NCI-H146 treated with DMSO at 0.1 percent for 48 hours (cell line): ENCODE data around the gene ABHD8.

Experiments
- DNase-seq: peaks from one replicate; lab custom pipeline; 2025; ENCODE audit not compliant: unreplicated experiment; lab: John Stamatoyannopoulos, UW

The ABHD8 gene, protein sequence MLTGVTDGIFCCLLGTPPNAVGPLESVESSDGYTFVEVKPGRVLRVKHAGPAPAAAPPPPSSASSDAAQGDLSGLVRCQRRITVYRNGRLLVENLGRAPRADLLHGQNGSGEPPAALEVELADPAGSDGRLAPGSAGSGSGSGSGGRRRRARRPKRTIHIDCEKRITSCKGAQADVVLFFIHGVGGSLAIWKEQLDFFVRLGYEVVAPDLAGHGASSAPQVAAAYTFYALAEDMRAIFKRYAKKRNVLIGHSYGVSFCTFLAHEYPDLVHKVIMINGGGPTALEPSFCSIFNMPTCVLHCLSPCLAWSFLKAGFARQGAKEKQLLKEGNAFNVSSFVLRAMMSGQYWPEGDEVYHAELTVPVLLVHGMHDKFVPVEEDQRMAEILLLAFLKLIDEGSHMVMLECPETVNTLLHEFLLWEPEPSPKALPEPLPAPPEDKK

DNA sequence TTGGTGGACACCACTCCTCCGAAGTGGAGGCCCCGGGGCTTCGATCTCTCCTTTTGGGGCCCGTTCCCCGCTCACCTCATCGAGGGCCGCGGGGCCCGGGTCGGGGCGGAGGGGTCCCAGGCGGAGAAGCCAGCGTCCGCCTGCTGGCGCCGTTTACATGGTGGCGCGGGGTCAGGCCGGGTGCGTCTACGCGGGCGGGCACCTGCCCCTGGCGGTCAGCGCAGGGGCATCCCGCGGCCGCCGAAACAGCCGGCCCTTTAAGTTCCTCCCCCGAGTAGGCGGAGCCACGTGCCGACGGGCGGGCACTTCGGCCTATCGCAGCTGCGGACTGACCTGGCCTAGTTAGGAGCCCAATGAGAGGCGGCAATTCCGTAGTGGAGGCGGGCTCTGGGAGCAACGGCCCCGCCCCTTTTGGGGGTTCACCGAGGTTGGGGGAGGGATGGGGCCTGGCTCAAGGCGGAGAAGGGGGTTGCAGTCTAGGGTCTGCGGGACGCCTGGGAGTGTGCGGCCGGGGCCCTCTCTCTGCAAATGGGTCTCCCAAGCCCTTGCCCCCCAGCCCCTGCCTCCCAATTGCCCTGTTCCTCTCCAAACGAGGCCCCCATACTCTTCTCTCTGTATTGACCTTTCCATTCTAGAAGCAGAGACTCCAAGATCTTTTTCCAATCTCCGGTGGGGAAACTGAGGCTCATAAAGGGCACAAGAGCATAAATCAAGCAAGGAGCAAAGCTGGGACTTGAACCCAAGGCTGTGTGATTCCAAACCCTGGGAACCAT, at the start of gene ABHD8:
ABHD8 (minus strand) TSS at position 259 of the 773 bp plus-strand sequence. CDS start 1,809 bp downstream, outside the sequence.
- DNase-seq = peak; percentile 92

DNA sequence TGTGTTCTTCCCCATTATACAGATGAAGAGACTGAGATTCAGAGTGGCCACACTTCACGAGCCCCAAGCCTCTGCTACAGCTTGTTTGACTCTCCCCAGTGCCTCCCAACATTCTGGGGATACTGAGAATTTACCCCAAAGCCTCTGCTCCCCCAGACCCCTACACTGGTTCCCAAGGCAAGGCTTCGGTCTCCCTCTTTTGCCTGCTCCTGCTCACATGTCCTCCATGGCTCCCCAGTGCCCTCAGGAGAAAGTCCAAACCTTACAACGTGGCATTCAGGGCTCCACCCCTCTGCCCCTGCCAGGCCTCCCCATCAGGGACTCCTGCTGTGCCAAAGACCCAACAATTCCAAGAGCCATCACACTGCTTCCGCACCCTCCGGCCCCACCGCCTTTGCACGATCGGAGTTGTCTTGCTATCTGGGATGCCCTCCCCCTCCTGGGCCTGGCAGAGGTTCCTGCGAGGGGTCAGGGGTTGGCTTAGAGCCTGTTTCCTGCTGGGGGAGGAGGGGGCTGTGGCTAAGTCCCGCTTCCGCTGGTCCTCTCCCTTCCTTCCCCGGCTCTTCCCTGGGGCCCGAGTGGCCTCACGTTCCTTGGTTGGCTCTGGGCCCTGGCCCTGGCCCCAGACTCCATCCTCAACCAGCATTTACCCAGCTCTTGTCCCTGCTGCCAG, 49.5 kb upstream of the ABHD8 start:
- no peak for DNase-seq

DNA sequence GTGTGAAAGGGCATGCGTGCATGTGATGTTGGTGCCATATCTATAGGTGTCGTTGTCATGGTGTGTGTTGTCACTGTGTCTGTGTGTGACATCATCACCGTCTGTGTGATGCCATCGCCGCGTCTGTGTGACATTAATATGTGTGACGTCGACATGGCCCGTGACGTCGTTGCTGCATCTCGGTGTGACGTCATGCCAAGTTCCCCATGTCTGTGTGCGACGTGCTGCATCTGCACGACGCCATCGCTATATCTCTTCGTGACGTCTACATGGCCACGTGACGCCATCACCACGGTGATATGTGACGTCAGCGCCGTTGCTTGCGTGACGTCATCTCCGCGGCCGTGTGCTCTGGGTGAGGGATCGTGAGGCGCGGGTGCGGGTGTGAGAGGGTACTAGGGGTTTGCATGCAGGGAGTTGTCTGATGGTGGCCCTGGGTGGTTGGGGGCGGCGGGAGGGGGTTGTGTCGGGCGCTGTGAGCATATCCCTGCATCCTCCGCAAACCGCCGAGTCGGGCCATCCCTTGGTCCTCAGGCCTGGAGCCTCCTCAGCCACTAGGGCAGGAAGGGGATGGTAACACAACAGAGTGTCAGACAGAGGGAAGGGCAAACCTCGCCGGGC, 48.7 kb upstream of the ABHD8 start:
- no peak for DNase-seq

DNA sequence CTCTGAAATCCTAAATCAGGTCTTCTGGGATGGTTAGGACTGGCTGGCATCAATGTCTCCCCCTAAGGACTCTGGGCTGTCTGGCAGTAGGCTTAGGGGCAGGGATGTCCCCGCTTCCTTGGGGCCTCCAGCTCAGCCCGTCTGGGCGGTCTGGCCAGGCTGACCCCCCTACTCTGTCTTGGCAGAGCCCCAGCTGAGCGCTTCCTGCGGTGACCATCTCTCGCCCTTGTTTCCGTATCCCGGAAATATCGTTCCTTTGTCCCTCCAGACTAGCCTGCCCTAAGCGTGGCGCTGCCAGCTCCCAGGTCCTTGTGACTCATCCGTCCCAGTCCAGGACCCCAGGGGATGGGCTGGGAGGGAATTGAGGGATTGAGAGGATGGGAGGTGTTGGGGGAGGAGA, 45.5 kb upstream of the ABHD8 start:
- DNase-seq = peak; percentile 34

DNA sequence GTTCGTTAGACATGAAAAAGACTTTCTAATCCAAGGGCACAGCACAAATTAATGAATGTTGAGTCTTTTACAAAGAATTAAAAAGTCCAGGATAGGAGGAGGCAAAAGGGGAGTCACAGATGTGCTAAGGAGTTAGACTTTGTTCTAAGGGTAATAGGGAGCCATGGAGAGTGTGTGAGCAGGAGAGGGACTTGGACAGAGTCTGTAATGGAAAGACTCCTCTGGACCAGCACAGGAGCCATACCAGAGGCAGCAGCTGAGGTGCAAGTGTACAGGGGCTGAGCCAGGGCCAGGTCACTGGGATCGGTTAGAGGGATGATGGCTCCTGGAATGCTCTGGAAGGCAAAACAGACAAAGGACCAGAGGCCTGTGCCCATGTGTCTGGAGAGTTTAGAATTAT, 44.7 kb upstream of the ABHD8 start:
- DNase-seq = no peak

DNA sequence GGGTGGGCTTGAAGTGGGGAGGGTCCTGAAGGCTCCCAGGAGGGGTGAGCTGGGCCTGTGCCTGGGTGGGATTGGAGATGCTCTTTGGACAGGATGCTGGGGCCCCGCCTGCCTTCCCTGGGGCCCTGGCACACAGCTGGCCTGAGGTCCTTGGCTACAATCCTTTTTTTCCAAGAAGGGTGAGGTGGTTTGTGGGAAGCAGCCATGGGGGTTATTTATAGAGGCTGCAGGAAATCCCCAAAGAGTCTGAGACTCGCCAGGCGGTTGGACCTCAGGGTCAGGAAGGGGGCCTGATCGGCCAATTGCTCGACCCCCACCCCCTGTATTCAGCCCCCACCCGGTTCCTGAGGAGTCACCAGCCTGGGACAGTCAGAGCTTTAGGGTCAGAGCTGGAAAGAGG, 44.1 kb upstream of the ABHD8 start:
- DNase-seq = no peak

DNA sequence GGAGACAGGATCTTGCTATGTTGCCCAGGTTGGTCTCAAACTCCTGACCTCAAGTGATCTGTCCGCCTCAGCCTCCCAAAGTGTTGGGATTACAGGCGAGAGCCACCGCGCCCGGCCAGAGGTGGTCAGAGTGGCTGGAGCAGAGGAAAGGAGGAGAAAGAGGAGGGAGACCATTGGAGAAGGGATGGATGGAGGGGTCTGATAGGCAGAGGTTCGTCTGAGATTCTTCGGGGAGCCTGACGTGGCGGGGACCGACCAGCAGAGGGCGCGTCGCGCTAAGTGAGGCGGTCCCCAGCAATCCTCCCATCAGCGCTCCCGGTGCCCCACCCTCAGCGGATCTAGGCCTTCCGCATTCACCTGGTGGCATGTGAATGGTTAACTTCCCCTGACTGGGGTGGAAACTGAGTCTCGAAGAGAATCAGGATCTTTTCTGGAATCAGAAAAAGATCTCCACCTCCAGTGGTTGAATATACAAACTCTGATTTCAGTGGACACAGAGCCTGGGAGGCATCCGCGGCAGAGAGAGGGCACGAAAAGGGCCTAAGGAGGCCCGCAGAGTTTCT, 43.0 kb upstream of the ABHD8 start:
- peak; percentile 50 for DNase-seq

DNA sequence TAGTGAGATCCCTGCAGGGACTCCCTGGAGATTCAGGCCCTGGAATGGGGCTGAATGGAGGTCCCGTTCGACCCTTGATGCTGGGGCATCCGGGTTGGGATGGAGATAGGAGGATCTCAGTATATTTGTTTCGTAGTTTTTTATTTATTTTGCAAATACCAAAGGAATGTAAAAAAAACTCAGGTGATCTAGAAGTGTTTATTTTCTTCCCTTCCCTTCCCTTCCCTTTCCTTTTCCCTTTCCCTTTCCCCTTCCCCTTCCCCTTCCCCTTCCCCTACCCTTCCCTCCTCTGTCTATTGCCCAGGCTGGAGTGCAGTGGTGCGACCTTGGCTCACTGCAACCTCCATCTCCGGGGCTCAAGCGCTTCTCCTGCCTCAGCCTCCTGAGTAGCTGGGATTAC, 38.6 kb upstream of the ABHD8 start:
- no peak for DNase-seq

DNA sequence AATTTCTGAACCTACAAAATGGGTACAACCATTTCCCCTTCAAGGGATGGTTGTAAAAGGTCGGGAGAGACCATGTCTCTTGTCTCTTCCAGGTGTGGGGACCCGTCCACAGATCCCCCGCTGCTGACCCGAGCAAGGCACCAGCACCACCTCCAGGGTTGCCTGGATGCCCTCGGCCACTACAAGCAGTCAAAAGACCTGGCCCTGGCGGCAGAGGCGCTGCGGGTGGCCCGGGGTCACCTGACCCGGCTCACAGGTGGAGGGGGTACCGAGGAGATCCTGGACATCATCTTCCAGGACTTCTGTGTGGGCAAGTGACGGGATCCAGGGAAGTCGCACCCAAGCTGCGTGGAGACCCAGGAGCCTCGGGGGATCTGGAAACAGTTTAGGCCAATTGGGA, 38.2 kb upstream of the ABHD8 start:
- DNase-seq = no peak

DNA sequence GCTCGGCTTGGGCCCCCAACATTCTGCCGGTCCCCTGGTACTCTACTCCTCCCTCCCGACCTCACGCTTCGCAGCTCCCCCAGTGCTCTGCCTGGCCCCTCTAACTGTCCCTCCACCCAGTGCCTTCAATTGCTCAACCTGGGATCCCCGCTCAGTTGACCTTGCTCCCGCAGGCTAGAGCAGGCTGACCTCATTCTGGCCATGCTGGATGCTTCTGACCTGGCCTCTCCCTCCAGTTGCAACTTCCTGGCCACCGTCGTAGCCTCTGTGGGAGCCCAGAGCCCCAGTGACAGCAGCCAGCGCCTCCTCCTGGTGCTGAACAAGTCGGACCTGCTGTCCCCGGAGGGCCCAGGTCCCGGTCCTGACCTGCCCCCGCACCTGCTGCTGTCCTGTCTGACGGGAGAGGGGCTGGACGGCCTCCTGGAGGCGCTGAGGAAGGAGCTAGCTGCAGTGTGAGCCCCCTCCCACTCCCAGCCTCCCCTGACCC, 37.7 kb upstream of the ABHD8 start:
- no peak for DNase-seq

DNA sequence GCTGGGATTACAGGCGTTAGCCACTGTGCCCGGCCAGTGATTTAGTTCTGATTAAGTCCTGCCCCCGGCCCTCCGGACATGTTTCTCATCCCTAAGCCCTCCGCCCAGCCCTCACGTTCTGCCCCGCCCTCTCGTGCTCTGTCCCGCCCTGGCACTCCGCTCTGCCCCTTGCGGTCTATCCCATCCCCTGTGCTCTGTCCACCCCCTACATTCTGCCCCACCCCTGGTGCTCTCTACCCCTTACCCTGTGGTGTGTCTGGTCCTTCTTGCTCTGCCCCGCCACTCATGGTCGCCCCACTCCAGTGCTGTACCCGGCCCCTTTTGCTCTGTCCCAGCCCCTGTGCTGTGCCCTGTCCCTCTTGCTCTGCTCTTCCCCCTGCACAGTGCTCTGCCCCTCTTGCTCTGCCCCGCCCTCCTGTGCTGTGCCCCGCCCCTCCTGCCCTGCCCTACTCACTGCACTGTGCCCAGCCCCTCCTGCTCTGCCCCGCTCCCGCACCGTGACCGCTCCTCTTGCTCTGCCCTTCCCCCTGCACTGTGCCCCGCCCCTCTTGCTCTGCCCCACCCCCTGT, 37.2 kb upstream of the ABHD8 start:
- no peak for DNase-seq

DNA sequence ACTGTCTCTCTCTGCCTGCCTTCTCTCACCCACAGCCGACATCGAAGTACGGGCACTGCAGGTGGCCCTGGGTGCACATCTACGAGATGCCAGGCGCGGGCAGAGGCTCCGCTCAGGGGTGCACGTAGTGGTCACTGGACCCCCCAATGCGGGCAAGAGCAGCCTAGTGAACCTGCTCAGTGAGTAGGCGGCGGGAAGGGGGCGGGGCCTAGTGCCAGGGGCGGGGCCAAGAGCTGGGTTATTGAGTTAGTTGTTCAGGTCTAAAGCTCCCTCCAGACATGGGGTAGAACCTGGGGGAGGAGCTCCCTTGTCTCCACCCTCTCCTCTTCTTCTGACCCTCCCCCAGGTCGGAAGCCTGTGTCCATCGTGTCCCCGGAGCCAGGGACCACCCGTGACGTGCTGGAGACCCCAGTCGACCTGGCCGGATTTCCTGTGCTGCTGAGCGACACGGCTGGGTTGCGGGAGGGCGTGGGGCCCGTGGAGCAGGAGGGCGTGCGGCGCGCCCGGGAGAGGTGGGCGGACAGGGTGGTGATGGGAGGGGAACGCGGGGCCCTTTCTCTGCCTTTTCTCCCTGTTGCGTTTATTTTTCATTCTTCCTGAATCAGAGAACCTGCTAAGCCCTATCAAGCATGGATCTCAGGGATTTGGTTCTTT, 36.0 kb upstream of the ABHD8 start:
- DNase-seq = no peak

DNA sequence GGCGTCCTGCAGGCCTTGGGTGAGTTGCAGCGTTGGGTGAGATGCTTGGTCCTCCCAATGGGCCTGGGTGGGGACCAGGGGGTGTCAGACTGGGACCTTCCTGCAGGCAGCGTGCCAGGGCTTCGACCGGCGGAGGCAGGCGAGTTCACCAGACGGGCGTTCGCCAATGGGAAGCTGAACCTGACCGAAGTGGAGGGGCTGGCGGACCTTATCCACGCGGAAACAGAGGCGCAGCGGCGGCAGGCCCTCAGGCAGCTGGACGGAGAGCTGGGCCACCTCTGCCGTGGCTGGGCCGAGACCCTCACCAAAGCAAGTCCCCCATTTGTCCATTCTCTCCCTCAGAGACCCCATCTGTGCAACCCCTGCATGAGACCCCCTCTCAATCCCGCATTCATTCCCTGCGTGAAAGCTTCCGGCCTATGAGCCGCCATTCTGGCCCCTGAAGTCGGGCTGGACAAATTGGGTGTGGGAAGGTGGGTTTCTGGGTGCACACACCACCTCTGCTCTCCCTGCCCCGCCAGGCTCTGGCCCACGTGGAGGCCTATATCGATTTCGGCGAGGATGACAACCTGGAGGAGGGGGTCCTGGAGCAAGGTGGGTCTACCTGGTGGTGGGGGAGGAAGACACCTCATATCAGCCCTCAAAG, 35.3 kb upstream of the ABHD8 start:
- DNase-seq = no peak

DNA sequence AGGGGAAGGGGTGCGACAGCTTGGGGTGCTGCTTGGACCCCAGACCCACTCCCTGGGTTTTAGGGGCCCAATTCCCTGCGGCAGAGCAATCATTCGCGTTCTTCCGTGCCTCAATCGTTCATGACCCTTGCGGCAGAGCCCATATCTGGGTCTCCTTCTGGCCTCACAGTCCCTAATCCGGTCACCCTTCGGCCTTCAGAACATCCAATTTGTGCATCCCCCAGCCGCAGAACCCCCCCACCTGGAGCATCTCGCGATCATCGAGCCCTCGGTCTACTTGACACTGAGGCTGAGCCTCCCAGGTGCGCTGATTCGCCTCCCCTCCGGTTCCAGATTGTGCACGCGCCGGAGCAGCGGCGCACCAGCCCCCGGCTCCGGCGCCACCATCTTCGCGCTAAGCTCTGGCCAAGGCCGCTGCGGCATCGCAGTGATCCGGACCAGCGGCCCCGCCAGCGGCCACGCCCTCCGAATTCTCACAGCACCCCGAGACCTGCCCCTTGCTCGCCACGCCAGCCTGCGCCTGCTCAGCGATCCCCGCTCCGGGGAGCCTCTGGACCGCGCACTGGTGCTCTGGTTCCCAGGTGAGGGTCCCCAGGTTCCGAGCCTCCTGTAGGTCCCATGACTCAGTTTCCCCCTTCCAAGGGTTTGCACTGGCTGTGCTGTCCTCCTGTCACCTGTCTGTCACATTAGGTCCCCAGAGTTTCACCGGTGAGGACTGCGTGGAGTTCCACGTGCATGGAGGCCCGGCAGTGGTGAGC, 34.6 kb upstream of the ABHD8 start:
- no peak for DNase-seq

DNA sequence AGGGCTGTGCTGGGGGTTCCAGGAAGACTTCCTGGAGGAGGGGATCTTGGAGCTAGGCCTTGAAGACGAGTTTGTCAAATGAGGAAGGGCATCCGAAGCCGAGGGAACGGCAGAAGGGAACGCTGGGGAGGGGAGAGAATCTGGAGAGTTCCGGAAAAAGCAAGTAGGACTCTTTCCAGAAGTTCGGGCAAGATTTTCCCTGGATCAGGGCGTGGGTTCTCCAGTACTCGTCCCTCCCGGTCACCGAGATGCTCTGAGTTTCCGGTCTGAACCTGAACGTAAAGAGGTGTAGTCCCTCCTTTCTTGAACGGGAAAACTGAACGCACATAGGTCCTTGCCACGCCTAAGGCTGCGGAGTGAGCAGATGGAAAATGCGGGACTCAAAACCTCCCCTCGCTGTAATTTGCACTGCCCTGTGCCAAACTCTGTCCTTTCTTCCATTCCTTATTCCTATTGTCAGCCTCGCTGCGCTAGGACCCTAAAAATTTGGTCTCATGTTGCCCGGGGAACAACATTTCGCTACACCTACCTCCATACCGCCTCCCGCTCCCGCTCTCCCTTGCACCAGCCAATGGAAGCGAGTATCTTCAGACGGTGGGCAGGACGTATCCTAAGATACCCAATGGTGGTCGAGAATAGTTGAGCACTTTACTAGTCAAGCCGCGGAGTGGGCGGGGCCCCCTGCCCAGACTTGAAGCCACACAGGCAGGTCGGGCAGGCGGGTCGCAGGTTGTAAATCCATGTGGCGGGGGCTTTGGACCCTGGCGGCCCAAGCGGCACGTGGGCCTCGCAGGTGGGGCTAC, 33.8 kb upstream of the ABHD8 start, which contains the start of gene GTPBP3:
GTPBP3 (plus strand) TSS at position 682 of the 803 bp plus-strand sequence; CDS start at position 741, 59 bp downstream.
- DNase-seq = peak; percentile 99

DNA sequence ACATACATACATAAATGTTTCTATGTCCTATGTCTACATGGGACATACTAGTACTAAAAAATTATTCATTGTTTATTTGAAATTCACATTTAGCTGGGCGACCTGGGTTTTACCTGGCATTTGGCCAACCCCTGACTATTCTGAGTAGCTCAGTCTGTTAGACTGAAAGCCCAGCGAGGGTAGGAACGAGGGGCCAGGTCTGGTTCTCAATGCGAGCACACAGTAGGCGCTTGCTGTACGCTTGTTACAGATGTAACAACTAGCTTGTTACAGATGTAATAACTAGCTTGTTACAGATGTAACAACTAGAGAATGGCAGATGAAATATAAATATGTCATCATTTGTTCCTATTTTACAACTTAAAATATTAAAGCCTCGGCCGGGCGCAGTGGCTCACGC, 32.4 kb upstream of the ABHD8 start:
- DNase-seq = no peak
